DOHH2 (cell line): ENCODE data around the gene STK36.

Experiments used
- H3F3A ChIP-seq: fragments of 200-600 bp; sonication (generic), shearing (Covaris generic); 2 replicates; pipeline ENCODE4 v1.6.0; 2016; ENCODE audit warnings: antibody characterized with exemption, mild to moderate bottlenecking; ENCODE audit not compliant: control insufficient read depth, insufficient read depth
- H3K27ac ChIP-seq: fragments of 200-600 bp; sonication (generic); 2 replicates; pipeline ENCODE4 v1.5.1; 2014; ENCODE audit warnings: low read depth, mild to moderate bottlenecking, low read length, moderate library complexity
- H3K27me3 ChIP-seq: fragments of 200-600 bp; sonication (generic); 2 replicates; pipeline ENCODE4 v1.6.1; 2014; ENCODE audit warnings: mild to moderate bottlenecking, low read length, mixed read lengths; ENCODE audit not compliant: control insufficient read depth
- H3K36me3 ChIP-seq: fragments of 200-600 bp; sonication (generic); 2 replicates; pipeline ENCODE4 v1.6.1; 2014; ENCODE audit warnings: mild to moderate bottlenecking, low read length, moderate library complexity, mixed read lengths; ENCODE audit not compliant: control insufficient read depth
- H3K4me1 ChIP-seq: fragments of 200-600 bp; sonication (generic); 2 replicates; pipeline ENCODE4 v1.6.1; 2014; ENCODE audit warnings: mild to moderate bottlenecking, low read length, mixed read lengths; ENCODE audit not compliant: control insufficient read depth
- H3K4me2 ChIP-seq: fragments of 200-600 bp; sonication (generic); 2 replicates; pipeline ENCODE4 v1.6.0; 2014; ENCODE audit warnings: mild to moderate bottlenecking, low read length, moderate library complexity
- H3K4me3 ChIP-seq: fragments of 200-600 bp; sonication (generic); 2 replicates; pipeline ENCODE4 v1.5.1; 2014; ENCODE audit warnings: mild to moderate bottlenecking, low read length, mixed read lengths
- H3K79me2 ChIP-seq: fragments of 200-600 bp; sonication (generic); 2 replicates; pipeline ENCODE4 v1.6.1; 2014; ENCODE audit warnings: mild to moderate bottlenecking, low read length, mixed read lengths; ENCODE audit not compliant: control insufficient read depth
- H3K9me2 ChIP-seq: fragments of 200-600 bp; sonication (generic); replicated peaks from 2 replicates; pipeline ENCODE4 v1.6.1; 2014; ENCODE audit warnings: mild to moderate bottlenecking, low read length, mixed read lengths; ENCODE audit not compliant: control insufficient read depth
- H3K9me3 ChIP-seq: fragments of 200-600 bp; sonication (generic); 2 replicates; pipeline ENCODE4 v1.6.1; 2014; ENCODE audit warnings: antibody characterized with exemption, low read length, mixed read lengths; ENCODE audit not compliant: control insufficient read depth, insufficient read depth
- H4K20me1 ChIP-seq: fragments of 200-600 bp; sonication (generic); 2 replicates; pipeline ENCODE4 v1.6.0; 2014; ENCODE audit warnings: low read depth, mild to moderate bottlenecking, antibody characterized with exemption, low read length, moderate library complexity; ENCODE audit not compliant: control insufficient read depth, insufficient read depth
- EZH2phosphoT487 ChIP-seq: fragments of 200-600 bp; sonication (generic); IDR thresholded peaks from 2 replicates; pipeline ENCODE4 v1.6.1; 2017; ENCODE audit warnings: borderline replicate concordance, mild to moderate bottlenecking, antibody characterized with exemption, low read length, moderate library complexity, mixed read lengths
- TF ChIP-seq, protein P1 (sequence below): fragments of 200-600 bp; sonication (generic); IDR thresholded peaks from one replicate; pipeline ENCODE4 v1.5.1; 2014; ENCODE audit warnings: antibody characterized with exemption, mild to moderate bottlenecking, low read depth, low read length; ENCODE audit not compliant: poor library complexity, severe bottlenecking

The STK36 gene

DNA sequence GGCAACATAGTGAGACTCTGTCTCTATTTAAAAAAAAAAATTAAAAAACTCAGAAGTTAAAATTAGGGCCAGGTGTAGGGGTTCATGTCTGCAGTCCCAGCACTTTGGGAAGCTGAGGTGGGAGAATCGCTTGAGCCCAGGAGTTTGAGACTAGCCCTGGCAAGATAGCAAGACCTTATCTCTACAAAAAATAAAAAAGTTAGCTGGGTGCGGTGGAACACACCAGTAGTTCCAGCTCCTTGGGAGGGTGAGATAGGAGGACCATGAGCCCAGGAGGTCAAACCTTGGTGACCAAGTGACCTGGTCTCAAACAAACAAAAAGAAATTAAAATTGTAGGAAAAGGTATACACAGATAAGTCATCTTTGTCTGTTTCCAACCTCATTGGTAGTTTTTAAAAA, 50.0 kb downstream of the STK36 start:
- no peaks in the 10 kb centered on the region for H3K27me3 ChIP-seq
- no peak overlapping the region for H3K4me2 ChIP-seq
- peaks cover 88% of the 10 kb centered on the region for H3K79me2 ChIP-seq
- no peaks in the 10 kb centered on the region for H3K9me3 ChIP-seq
- peaks cover 4% of the 10 kb centered on the region; the same call in 1 of the 2 replicates for H3F3A ChIP-seq
- no peak for TF ChIP-seq EZH2phosphoT487
- TF ChIP-seq, protein P1, sequence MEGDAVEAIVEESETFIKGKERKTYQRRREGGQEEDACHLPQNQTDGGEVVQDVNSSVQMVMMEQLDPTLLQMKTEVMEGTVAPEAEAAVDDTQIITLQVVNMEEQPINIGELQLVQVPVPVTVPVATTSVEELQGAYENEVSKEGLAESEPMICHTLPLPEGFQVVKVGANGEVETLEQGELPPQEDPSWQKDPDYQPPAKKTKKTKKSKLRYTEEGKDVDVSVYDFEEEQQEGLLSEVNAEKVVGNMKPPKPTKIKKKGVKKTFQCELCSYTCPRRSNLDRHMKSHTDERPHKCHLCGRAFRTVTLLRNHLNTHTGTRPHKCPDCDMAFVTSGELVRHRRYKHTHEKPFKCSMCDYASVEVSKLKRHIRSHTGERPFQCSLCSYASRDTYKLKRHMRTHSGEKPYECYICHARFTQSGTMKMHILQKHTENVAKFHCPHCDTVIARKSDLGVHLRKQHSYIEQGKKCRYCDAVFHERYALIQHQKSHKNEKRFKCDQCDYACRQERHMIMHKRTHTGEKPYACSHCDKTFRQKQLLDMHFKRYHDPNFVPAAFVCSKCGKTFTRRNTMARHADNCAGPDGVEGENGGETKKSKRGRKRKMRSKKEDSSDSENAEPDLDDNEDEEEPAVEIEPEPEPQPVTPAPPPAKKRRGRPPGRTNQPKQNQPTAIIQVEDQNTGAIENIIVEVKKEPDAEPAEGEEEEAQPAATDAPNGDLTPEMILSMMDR: no peak
- peaks cover 8% of the 10 kb centered on the region; the same call in 1 of the 2 replicates for H4K20me1 ChIP-seq
- H3K4me1 ChIP-seq: no peaks in the 10 kb centered on the region
- H3K9me2 ChIP-seq: no peaks in the 10 kb centered on the region
- no peak overlapping the region for H3K4me3 ChIP-seq
- H3K27ac ChIP-seq: no peak overlapping the region
- peaks cover 20% of the 10 kb centered on the region for H3K36me3 ChIP-seq

DNA sequence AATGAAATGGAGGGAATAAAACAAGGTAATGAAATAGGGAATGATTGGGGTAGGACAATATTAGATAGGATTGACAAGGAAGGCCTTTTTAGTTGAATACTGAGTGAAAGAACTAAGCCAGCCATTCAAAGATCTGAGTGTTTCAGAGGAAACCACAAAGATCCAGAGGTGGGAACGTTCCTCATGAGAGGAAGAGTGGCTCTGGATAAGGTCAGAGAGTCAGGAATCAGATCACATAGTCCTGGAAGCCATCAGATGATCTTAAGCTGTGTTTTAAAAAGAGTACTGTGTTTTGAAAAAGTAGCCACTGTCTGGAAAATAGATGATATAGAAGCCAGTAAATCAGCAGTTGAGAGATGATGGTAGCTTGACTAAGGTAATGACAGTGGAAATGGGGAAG, 50.5 kb downstream of the STK36 start:
- H3K4me3 ChIP-seq: no peak overlapping the region
- TF ChIP-seq EZH2phosphoT487: no peak
- TF ChIP-seq, protein P1: no peak
- no peak overlapping the region for H3K27ac ChIP-seq
- peaks cover 15% of the 10 kb centered on the region for H3K36me3 ChIP-seq
- H3K79me2 ChIP-seq: peaks cover 87% of the 10 kb centered on the region
- H3K9me2 ChIP-seq: no peaks in the 10 kb centered on the region
- H4K20me1 ChIP-seq: peaks cover 8% of the 10 kb centered on the region; the same call in 1 of the 2 replicates
- no peak overlapping the region for H3K4me2 ChIP-seq
- H3F3A ChIP-seq: peaks cover 4% of the 10 kb centered on the region; the same call in 1 of the 2 replicates
- H3K27me3 ChIP-seq: no peaks in the 10 kb centered on the region
- no peaks in the 10 kb centered on the region for H3K4me1 ChIP-seq
- no peaks in the 10 kb centered on the region for H3K9me3 ChIP-seq

DNA sequence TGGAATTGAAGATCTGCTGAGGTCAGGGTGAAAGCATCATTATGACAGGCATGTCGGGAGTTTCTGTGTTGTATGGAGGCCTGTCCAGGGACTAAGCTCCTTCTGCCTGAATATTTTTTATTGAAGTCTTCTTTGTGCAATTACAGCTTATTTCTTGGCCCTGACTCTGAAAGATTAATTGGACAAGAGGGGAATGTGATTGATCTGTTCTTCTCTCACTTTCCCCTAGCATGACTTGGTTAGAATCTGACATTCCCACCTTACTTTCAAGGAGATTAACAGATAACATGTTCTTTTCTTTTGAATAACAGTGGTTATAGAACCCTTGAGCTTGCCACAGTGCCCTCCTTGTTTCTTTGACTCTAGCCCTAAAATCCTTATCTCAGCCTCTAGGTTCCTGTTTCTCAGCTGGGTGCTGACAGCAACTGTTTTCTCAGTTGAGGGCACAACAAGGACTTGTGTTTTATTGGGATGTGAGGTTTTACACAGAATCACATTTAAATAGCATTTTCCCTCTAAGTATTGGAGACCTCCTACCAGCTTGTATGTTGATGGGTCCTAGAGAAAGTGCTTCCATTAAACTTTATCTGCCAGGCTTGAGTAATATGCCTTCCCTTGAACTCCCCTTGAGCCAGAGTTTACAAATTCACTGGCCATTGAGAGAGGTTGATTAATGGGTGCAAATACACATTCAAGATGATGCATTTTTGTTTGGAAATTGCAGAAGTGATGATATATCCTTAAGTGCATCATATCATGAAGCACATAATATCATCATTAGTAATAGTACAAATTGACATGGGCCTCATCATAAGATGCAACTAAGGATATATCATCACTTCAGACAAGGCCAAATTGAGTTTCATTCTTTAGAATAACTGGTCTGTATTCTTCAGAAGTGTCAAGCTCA, 51.2 kb downstream of the STK36 start:
- TF ChIP-seq, protein P1: no peak
- TF ChIP-seq EZH2phosphoT487: no peak
- Histone ChIP-seq H3K4me3 (no peak overlapping the region), H3K9me3 (no peaks in the 10 kb centered on the region), H3K4me1 (no peaks in the 10 kb centered on the region), H3K79me2 (peaks cover 86% of the 10 kb centered on the region), H3K4me2 (no peak overlapping the region), H3K27me3 (no peaks in the 10 kb centered on the region), H3K36me3 (peaks cover 13% of the 10 kb centered on the region), H3F3A (peaks cover 4% of the 10 kb centered on the region; the same call in 1 of the 2 replicates), H3K27ac (no peak overlapping the region), H4K20me1 (peaks cover 8% of the 10 kb centered on the region; the same call in 1 of the 2 replicates), H3K9me2 (no peaks in the 10 kb centered on the region)
